HG02571 (cell line): ENCODE data around the gene NUDT22.

Experiments
- ATAC-seq: cut with Tn5 transposase; IDR thresholded peaks from one replicate; pipeline ENCODE4 v1.9.1; 2021; ENCODE audit warnings: mild to moderate bottlenecking, moderate library complexity; ENCODE audit not compliant: unreplicated experiment

Gene NUDT22

DNA sequence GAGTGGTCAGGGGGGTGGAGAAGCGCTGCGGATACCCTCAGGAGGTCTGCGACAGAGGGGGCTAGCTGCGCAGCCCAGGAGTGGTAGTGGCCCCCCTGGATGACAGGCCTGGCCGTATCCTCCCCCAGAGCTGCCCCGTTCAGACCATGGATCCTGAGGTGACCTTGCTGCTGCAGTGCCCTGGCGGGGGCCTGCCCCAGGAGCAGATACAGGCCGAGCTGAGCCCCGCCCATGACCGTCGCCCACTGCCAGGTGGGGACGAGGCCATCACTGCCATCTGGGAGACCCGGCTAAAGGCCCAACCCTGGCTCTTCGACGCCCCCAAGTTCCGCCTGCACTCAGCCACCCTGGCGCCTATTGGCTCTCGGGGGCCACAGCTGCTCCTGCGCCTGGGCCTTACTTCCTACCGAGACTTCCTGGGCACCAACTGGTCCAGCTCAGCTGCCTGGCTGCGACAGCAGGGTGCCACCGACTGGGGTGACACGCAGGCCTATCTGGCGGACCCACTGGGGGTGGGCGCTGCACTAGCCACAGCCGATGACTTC is 505 bp downstream of the NUDT22 start:
- ATAC-seq = peak; percentile 26

DNA sequence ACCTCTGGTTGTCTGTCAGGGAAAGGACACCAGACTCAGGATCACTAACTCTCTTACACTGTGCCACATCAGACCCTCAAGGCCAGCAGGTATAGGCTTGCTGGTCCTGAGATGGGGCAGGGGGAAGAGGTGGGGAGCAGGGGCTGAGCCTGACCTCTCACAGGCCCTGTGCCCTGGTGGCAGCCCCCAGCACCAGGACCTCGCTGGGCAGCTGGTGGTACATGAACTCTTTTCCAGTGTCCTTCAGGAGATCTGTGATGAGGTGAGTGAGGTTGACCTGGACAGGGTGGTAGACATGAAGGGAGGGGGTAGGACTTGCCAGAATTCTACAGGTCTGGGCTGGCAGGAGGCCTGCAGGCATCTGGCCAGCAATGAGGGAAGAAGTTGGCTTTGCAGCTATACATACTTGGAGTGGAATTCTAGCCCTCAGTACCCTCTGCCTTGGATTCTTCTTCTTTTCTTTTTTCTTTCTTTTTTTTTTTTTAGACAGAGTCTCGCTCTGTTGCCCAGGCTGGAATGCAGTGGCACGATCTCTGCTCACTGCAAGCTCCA is 1.4 kb downstream of the NUDT22 start:
- no peak for ATAC-seq

DNA sequence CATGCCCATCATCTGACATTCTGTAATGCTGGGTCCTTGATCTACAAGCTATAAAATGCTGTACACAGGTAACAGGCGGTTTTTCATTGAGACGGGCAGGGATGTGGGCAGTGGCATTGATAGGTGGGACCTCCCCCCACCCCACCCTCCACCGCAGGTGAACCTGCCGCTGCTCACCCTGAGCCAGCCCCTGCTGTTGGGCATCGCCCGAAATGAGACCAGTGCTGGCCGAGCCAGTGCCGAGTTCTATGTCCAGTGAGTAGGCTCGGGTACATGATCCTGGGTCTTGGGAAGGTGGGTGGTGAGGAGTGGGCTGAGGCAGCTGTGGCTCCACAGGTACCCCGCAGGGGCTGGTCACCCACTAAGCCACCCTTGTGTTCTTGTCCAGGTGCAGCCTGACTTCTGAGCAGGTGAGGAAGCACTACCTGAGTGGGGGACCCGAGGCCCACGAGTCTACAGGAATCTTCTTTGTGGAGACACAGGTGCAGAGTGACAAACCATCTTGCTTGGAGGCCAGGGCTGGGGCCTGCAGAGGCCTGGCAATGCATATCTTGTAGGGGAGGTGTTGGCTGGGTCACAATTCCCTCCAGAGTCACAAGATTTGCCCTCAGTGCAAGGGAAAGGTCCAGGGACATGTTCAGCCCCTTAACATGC is 3.1 kb downstream of the NUDT22 start:
- ATAC-seq = no peak

DNA sequence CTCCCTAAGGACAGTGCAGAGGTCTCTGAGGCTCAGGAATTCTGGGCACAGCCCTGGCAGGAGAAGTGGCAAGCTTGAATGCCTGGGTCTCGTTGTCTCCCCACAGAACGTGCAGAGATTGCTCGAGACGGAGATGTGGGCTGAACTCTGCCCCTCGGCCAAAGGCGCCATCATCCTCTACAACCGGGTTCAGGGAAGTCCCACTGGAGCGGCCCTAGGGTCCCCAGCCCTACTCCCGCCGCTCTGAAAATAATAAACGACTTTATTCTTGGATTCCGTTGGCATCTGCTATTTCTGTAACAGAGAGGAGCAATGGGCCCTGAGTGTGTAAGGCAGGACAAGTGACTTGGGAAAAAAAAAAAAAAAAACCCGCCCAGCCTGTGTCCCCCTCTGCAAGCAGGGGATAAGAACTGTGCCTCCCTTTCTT is 3.7 kb downstream of the NUDT22 start:
- ATAC-seq = no peak

DNA sequence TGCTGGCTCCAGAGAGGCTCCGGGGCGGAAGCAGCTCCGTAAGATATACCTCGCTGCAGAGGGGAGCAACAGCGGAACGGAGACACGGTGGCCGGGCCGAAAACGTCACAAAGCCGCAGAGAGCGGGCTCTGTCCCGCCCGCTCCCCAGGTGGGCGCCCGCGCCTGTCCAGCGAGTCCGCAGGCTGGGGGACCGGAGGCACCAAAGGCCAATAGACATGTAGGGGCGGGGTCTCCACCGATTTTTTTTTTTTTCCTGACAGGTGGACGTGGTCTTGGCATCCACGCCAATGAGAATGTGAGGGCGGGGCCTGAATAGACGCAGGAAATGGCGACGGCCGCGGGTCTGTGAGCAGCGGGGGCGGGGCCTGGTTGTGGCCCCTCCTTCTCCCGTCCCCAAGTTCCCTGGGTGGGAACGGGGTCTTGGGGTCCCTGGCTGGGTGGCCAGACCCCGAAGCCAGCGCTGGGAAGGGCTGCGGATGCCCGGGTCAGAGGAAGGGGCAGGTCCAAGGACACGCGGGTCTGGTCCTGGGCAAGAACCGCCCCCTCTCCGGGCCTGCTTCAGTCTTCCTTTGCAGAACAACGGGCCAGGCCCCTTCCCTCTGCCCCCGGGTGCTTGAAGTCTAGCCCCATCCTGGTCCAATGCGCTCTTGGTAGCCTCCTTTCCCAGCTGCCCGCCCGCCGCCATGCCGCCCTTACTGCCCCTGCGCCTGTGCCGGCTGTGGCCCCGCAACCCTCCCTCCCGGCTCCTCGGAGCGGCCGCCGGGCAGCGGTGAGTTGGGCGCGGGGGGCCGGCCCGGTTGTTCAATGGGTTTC is 4.3 kb downstream of the NUDT22 start, which contains the start of gene DNAJC4:
Gene DNAJC4 (plus strand): TSS at position 378 of the 814 bp plus-strand sequence. CDS start 307 bp downstream, at position 685.
- ATAC-seq = no peak

DNA sequence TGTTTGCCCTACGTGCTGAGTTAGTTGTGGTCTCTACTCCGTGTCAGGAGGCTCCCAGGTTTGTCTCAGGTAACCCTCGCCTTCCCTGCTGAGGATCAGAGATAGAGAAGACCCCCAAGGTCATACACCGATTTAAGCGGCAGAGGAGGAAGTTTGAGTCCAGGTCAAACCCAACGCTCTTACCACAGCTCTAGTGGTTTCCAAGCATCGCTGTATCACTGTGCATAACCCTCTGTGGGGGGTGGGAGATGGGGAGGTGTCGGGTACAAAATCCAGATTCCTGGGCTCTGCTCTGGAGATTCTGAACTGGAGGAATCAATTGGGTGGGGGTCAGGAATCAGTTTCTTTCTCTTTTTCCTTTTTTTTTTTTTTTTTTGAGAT is 4.9 kb downstream of the NUDT22 start:
- no peak for ATAC-seq

DNA sequence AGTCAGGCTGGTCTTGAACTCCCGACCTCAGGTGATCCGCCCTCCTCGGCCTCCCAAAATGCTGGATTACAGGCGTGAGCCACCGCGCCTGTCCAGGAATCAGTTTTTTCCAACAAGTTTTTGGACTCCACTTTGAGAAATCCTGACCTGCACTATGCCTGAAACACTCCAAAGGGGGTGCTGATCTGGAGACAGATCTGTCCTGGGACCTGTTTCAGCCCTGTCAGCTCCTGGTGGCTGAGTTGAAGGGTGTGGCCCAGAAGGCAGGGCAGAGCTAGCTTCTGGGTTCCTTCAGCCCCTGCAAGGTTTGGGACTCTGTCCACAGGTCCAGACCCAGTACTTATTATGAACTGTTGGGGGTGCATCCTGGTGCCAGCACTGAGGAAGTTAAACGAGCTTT is 5.5 kb downstream of the NUDT22 start:
- ATAC-seq = no peak

DNA sequence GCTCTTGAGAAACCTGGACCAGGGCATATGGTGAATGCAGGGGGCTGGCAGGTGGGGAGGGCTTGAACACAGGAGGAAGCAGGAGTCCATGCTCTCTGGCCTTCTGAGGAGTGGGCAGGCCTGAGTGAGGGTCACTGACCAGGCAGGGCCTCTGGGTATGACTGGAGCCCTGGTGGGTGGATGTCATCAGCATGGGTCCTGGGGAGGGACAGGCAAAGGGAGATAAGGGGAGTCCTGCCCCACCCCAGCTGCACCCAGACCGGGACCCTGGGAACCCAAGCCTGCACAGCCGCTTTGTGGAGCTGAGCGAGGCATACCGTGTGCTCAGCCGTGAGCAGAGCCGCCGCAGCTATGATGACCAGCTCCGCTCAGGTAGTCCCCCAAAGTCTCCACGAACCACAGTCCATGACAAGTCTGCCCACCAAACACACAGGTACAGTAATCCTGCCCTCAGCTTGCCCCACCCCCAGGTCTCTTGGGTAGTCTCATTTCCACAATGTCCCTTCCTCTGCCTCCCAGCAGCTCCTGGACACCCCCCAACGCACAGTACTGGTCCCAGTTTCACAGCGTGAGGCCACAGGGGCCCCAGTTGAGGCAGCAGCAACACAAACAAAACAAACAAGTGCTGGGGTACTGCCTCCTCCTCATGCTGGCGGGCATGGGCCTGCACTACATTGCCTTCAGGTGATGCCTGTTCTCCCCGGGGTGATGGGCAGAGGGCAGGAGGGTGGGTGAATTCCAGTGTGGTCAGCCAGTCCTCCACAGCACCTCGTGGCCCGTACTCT is 6.3 kb downstream of the NUDT22 start:
- ATAC-seq = no peak

DNA sequence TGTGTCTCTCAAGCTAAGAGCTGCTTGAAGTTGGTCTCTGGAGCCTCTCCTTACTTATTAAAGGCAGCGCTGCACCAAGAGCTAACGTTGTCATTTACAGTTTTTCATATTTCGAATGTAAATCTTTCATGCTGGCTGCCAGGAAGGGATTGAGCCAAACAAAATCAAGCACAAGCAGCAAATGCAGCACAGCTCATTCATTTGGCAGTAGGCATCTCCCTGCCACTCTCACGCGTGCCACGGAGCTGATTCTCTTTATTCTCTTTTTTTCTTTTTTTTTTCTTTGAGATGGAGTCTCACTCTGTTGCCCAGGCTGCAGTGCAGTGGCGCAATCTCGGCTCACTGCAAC is 6.9 kb downstream of the NUDT22 start:
- ATAC-seq = no peak

DNA sequence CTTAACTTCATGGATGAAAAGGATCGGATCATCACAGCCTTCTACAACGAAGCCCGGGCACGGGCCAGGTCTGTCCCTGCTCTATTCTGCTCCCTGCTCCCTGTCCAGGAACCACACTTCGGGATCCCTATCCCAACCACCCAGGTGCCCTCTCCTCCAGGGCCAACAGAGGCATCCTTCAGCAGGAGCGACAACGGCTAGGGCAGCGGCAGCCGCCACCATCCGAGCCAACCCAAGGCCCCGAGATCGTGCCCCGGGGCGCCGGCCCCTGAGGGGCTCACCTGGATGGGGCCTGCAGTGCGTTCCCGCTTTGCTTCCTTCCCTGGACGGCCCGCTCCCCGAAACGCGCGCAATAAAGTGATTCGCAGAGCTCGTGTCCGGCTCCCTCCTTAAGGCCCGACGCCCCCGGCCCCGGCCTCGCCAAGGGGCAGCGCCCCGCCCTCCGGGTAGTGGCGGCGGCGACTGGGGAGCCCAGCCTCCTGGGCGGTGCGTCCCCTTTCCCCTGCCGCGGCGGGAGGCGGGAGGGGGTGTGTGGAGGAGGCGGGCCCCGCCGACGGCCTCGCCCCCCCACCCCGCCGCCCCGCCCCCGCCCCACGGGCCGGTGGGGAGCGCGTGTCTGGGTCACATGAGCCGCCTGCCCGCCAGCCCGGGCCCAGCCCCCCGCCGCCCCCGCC is 8.0 kb downstream of the NUDT22 start, which contains the start of gene VEGFB:
Gene VEGFB (plus strand): TSS at position 672 of the 674 bp plus-strand sequence. CDS start 250 bp downstream, outside the sequence.
- ATAC-seq = peak; percentile 40

DNA sequence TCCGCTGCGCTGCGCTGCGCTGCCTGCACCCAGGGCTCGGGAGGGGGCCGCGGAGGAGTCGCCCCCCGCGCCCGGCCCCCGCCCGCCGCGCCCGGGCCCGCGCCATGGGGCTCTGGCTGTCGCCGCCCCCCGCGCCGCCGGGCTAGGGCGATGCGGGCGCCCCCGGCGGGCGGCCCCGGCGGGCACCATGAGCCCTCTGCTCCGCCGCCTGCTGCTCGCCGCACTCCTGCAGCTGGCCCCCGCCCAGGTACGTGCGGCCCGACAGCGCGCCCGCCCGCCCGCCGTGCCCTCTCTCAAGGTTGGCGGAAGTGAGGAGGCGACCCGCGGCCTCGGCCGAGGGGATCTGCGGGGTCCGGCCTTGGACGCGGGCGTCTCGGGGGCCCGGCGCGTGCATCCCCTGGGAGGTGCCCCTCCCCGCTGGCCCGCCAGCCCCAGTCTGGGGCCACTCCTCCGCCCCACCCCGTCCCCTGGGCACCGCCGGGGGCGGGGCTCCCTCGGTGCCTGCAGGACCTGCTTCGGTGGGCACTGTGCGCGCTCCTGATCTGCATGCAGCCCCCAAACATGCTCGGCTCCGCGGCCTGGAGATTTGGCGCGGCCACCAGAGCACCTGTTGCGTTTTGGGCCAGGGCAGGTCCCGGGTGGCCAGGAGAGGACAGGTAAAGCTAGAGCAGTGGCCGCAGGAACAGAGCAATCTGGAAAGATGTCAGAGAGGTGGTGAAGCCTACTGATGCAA is 8.7 kb downstream of the NUDT22 start:
- no peak for ATAC-seq

DNA sequence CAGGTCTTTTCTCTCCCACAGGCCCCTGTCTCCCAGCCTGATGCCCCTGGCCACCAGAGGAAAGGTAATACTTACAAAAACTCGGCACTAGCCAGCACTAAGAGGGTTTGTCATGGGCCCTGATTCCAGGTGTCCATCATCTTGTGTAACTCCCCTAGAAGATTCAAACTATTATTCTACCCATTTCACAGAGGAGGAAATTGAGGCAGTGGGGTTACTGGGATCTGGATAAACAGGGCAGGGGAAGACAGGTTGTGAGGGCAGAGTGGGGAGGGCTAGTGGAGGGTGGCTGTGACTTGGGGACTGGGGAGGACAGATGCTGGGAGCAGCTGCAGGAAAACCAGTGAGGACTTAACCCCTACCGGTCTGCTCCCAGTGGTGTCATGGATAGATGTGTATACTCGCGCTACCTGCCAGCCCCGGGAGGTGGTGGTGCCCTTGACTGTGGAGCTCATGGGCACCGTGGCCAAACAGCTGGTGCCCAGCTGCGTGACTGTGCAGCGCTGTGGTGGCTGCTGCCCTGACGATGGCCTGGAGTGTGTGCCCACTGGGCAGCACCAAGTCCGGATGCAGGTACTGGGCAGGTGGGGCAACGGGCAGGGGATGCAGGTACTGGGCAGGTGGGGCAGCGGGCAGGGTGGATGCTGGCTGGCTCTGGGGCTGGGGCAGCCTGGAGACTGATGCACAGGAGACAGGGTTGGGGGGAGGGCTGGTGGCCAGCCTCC is 9.5 kb downstream of the NUDT22 start:
- ATAC-seq = no peak

DNA sequence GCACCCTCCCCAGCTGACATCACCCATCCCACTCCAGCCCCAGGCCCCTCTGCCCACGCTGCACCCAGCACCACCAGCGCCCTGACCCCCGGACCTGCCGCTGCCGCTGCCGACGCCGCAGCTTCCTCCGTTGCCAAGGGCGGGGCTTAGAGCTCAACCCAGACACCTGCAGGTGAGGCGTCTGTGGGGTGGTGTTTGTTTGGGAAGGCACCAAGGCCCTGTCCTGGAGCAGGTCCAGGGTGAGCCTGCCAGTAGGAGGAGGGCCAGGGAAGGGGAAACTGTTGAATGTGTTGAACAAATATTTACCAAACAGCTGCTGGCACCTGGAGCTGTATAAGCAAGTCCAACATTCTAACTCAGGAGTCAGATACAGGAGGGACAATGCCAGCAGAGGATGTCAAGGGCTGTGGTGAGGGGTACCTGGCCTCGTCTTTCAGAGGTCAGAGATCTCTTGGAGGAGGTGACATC is 11.4 kb downstream of the NUDT22 start:
- no peak for ATAC-seq

DNA sequence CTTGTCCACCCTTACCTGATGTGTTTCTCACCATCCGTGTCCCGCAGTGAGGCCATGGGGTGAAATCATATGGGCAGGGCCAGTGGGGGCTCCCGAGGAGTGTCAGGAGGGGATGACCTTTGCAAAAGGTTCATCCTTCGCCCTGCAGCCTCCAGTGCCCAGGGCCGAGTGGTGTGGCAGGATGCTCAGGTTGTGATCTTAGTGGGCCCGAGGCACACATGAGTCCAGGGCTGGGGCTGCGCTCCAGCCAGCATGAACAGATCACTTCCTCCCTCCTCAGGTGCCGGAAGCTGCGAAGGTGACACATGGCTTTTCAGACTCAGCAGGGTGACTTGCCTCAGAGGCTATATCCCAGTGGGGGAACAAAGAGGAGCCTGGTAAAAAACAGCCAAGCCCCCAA is 12.0 kb downstream of the NUDT22 start:
- ATAC-seq = no peak

DNA sequence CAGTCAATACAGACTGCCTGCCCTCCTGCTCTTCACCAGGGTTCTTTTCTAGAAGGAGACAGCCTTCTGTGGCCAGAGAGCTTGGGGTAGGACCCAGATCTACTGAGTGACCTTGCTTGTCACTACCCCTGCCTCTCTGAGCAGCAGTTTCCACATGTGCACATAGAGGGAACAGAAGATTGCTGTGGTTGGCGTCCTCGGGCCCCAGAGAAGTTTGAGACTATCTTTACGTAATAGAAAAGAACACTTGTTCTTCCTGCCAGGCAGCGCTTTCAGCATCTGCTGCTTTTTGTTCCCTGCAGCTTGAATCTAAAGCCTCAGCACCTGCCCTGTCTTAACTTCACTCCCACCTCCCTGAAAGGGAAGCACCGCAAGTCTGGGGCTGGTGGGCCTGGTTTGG is 12.9 kb downstream of the NUDT22 start:
- no peak for ATAC-seq

DNA sequence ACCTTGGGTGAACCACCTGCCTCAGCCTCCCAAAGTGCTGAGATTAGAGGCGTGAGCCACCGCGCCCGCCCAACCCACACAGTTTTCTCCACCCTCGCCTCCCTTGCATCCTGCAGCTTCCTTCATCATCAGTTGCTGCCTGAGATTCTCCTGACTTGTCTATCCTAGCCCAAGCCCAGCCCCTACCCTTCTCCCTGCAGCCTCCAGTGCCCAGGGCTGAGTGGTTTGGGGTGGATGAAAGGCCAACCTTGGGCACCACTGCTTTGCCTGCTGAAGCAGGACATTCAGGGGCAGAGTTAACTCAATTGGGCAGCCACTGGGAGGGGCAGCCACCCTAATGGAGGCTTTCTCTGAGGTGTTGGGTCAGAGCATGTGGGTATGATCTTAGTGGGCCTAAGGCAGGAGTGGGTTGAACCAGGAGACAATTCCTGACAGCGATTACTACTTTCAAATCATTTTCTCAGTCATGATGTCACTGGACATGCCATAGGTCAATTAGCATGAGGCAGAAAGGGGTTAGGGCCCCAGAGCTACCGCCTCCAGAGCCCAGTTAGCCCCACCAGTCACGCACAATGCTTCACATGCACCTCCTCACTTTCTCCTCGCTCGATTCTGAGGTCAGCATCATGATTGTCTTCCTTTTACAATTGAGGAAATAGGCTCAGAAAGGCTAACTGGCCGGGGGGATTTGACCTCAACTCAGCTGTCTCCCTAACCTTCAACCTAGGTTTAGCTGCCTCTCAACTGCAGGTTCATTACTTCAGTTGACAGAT is 13.8 kb downstream of the NUDT22 start:
- ATAC-seq = no peak

DNA sequence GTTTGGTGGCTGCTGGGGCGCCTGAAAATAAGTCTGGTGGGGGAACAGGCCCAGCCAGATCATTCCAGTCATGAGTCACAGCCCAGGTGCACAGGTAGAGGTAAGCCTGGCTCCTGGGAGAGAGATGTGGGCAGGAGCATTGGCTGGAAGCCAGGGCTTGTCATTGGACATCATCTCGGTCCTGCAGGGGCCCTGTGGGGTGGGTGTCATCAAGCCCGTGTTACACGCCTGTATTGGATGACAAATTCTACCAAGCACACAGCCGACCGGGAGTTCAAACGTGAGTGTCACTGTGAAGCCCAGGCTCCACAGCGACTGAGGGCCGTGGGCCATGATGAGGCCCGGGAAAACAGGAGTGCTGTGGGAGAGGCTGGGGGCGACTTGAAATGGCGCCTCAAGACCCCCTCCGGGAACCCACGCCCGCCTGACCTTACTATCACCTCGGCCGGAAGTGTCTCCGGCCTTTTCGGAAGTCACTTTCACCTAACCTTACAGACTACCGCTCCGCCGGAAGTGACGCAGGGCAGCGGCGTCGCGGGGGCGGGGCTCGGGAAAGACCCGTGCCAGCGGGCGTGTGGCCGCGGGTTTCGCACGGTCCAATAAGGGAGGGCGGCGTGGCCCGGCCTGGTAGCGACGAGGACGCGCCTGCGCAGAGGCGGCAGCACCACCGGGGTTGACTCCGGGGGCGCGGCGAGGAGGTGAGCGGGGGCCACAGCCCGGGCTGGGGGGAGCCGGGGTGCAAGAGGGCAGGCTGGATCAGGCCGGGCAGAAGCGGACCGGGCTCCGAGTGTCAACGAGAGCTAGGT is 14.6 kb downstream of the NUDT22 start, which contains the start of gene FKBP2:
Gene FKBP2 (plus strand): TSS at position 661 of the 806 bp plus-strand sequence. CDS start 1,293 bp downstream, outside the sequence.
- peak; percentile 49 for ATAC-seq

DNA sequence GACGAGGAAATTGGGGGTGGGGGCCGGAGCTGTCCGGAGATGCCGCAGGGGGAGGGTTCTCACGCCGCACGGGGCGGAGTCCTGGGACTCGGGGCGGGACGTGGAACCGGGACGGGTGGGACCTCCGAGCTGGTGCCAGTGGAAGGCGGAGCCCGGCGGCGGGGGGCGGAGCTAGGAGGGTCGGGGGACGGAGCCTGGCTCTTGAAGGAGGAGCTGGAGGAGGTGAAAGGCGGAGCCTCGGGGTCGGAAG is 15.1 kb downstream of the NUDT22 start:
- peak; percentile 67 for ATAC-seq
